ENCODE results near the gene SP2.

GRCh38 chr17:47949197-47949759, 53.2 kb downstream of the SP2 start:
- peak; percentile 24; the same call in 1 of the 2 replicates for TF ChIP-seq SPI1 (IDR thresholded peaks at IDR 0.05; ENCODE audit: low read depth, low read length)
- no peak for TF ChIP-seq POLR2A (IDR thresholded peaks at IDR 0.05; ENCODE audit: low read depth, low read length)

Measured in GM12891 (cell line).